IPS DF 4.7 (cell line): ENCODE results near the gene SHC3.
A peak's percentile ranks its signal among the peaks of the same experiment; 100 is the strongest.

Experiments
- DNase-seq: peaks from one replicate; pipeline ENCODE4 v3.0.0-alpha.2; 2013; ENCODE audit warnings: low spot score; ENCODE audit errors: extremely low read depth

The SHC3 gene

GRCh38 chr9:89186960-89187359, 8.3 kb upstream of the SHC3 start:
- DNase-seq, result no peak

- DNase-seq, result no peak
These were observed 7.4 kb upstream of the SHC3 start for GRCh38 chr9:89185980-89186379.

- DNase-seq, result no peak
These were observed 4.5 kb upstream of the SHC3 start for GRCh38 chr9:89183146-89183545.

GRCh38 chr9:89182369-89182768, 3.8 kb upstream of the SHC3 start:
- no peak for DNase-seq

GRCh38 chr9:89179895-89180734, 1.5 kb upstream of the SHC3 start:
- DNase-seq, result peak; percentile 66

GRCh38 chr9:89179540-89179894, 899 bp upstream of the SHC3 start:
- no peak for DNase-seq

GRCh38 chr9:89178830-89179539, 367 bp upstream of the SHC3 start:
- DNase-seq, result no peak

GRCh38 chr9:89177012-89177943, 1.3 kb downstream of the SHC3 start:
- no peak for DNase-seq

- DNase-seq, result no peak
These were observed 2.8 kb downstream of the SHC3 start for GRCh38 chr9:89175828-89176261.

GRCh38 chr9:89174291-89174690, 4.3 kb downstream of the SHC3 start:
- no peak for DNase-seq

- no peak for DNase-seq
These were observed 5.5 kb downstream of the SHC3 start for GRCh38 chr9:89173072-89173471.

- DNase-seq, result no peak
These were observed 6.2 kb downstream of the SHC3 start for GRCh38 chr9:89172398-89172797.

- no peak for DNase-seq
These were observed 6.9 kb downstream of the SHC3 start for GRCh38 chr9:89171693-89172092.

- no peak for DNase-seq
These were observed 7.4 kb downstream of the SHC3 start for GRCh38 chr9:89171231-89171630.

GRCh38 chr9:89168901-89169813, 9.5 kb downstream of the SHC3 start:
- no peak for DNase-seq

GRCh38 chr9:89167788-89168187, 10.8 kb downstream of the SHC3 start:
- no peak for DNase-seq

GRCh38 chr9:89166852-89167251, 11.8 kb downstream of the SHC3 start:
- DNase-seq, result no peak

- no peak for DNase-seq
These were observed 12.7 kb downstream of the SHC3 start for GRCh38 chr9:89165880-89166279.

GRCh38 chr9:89165341-89165740, 13.3 kb downstream of the SHC3 start:
- DNase-seq, result no peak

- DNase-seq, result no peak
These were observed 17.4 kb downstream of the SHC3 start for GRCh38 chr9:89161221-89161620.

GRCh38 chr9:89160806-89161205, 17.8 kb downstream of the SHC3 start:
- no peak for DNase-seq
